K562 (cell line): ENCODE results near the gene ING2. TPM values are rescaled to one million over a fixed set of nuclear protein-coding genes. Genes with fewer than 3 reads are reported as not detected.

Source experiments
- ATF6 ChIP-seq: sonication (generic); formaldehyde crosslinking; IDR thresholded peaks from 2 replicates; pipeline ENCODE4 v1.4.0; 2020; ENCODE audit warnings: mild to moderate bottlenecking, missing genetic modification reagents
- ERF ChIP-seq: fragments of 450-650 bp; formaldehyde crosslinking; IDR thresholded peaks from 2 replicates; pipeline ENCODE4 v1.4.0; 2020; ENCODE audit warnings: mild to moderate bottlenecking, mixed read lengths
- IFI16 ChIP-seq: fragments of 250-450 bp; sonication (Bioruptor Pico); IDR thresholded peaks from 2 replicates; pipeline ENCODE4 v2.1.2; 2022; ENCODE audit warnings: mild to moderate bottlenecking, inconsistent platforms
- KLF13 ChIP-seq: fragments of 450-650 bp; IDR thresholded peaks from 2 replicates; pipeline ENCODE4 v1.6.1; 2016; ENCODE audit warnings: missing genetic modification characterization, low read depth, mild to moderate bottlenecking, missing compliant biosample characterization, moderate library complexity, borderline replicate concordance
- LCOR ChIP-seq: sonication (generic); formaldehyde crosslinking; IDR thresholded peaks from 2 replicates; pipeline ENCODE4 v1.8.0; 2022; ENCODE audit warnings: mild to moderate bottlenecking, missing genetic modification reagents
- SAFB2 ChIP-seq: fragments of 200-400 bp; formaldehyde crosslinking; IDR thresholded peaks from 2 replicates; pipeline ENCODE4 v1.6.1; 2018; ENCODE audit warnings: borderline replicate concordance, low read length, low read depth, moderate library complexity; ENCODE audit not compliant: severe bottlenecking
- SLC30A9 ChIP-seq: fragments of 250-450 bp; sonication (Bioruptor Pico); IDR thresholded peaks from 2 replicates; pipeline ENCODE4 v1.8.0; 2022; ENCODE audit warnings: mild to moderate bottlenecking, moderate library complexity
- SMAD1 ChIP-seq: fragments of 150-350 bp; IDR thresholded peaks from 2 replicates; pipeline ENCODE4 v1.6.1; 2014; ENCODE audit warnings: low read length, low read depth; ENCODE audit not compliant: partially characterized antibody
- SMARCC2 ChIP-seq: fragments of 450-650 bp; IDR thresholded peaks from 2 replicates; pipeline ENCODE4 v1.6.1; 2017; ENCODE audit warnings: antibody characterized with exemption, moderate library complexity, mild to moderate bottlenecking, low read depth
- SP1 ChIP-seq: sonication (generic); formaldehyde crosslinking; IDR thresholded peaks from 2 replicates; pipeline ENCODE4 v1.8.1; 2022; ENCODE audit warnings: mild to moderate bottlenecking, missing genetic modification reagents
- STAT5B ChIP-seq: fragments of 250-450 bp; sonication (Bioruptor Pico); IDR thresholded peaks from 2 replicates; pipeline ENCODE4 v1.8.0; 2021; ENCODE audit warnings: mild to moderate bottlenecking, inconsistent platforms
- TGIF2 ChIP-seq: sonication (generic); formaldehyde crosslinking; IDR thresholded peaks from 2 replicates; pipeline ENCODE4 v1.8.1; 2022; ENCODE audit warnings: mild to moderate bottlenecking, missing genetic modification reagents, moderate library complexity
- XRCC5 ChIP-seq: fragments of 200-400 bp; formaldehyde crosslinking; IDR thresholded peaks from 2 replicates; pipeline ENCODE4 v1.6.1; 2017; ENCODE audit warnings: low read depth, mild to moderate bottlenecking, low read length
- ZEB2 ChIP-seq: fragments of 450-650 bp; IDR thresholded peaks from 2 replicates; pipeline ENCODE4 v1.6.1; 2016
- ZFP36 ChIP-seq: fragments of 150-350 bp; IDR thresholded peaks from 2 replicates; pipeline ENCODE4 v1.6.1; 2018; ENCODE audit warnings: low read length, low read depth; ENCODE audit not compliant: partially characterized antibody
- polyA plus RNA-seq, 8 experiments: library from polyadenylated mRNA; depleted of rRNA in 4 of 8; stranded (reverse) in 5 of 8; unstranded in 3 of 8; fragments of >200 nt; fragmentation: Nextera tagmentation in 2 of 8; fragmentation: Illumina TruSeq in 1 of 8; extraction: Ambion mirVana in 2 of 8; extraction: Trizol in 1 of 8; gene quantifications; 2 replicates each; pipeline versions ENCODE4 v1.2.1 to v1.2.3, GENCODE V29; 2011 to 2014; ENCODE audit warnings: inconsistent platforms in 1 of 8, missing spikeins in 1 of 8
- total RNA-seq, 7 experiments: library from RNA; depleted of rRNA in 6 of 7; stranded (reverse); fragments of >200 nt in 6 of 7; fragmentation: Illumina TruSeq in 2 of 7; extraction: Trizol in 2 of 7; gene quantifications; 2 replicates each; pipeline versions ENCODE4 v1.2.1 to v1.2.3, GENCODE V29; 2011 to 2021; ENCODE audit warnings: low replicate concordance in 1 of 7
- TF ChIP-seq, protein P1 (sequence below): fragments of 450-650 bp; formaldehyde crosslinking; conservative IDR thresholded peaks from 2 replicates; pipeline ENCODE4 v1.4.0; 2022; ENCODE audit warnings: mild to moderate bottlenecking, missing genetic modification characterization
- TF ChIP-seq, protein P2 (sequence below), 2 experiments: fragments of 450-650 bp in 1 of 2; sonication (generic) in 1 of 2; formaldehyde crosslinking; conservative IDR thresholded peaks; 2 replicates each; pipeline versions ENCODE4 v1.4.0 to v1.8.1; 2020 to 2022; ENCODE audit warnings: mild to moderate bottlenecking in 1 of 2, missing genetic modification reagents in 1 of 2

The ING2 gene
- total and polyA plus RNA-seq, 9 of the 15 experiments (the other 6 are each of a cell fraction or from before 2014, with no cell fraction given), result 2.9 to 21.4 (median 12.4) TPM

DNA sequence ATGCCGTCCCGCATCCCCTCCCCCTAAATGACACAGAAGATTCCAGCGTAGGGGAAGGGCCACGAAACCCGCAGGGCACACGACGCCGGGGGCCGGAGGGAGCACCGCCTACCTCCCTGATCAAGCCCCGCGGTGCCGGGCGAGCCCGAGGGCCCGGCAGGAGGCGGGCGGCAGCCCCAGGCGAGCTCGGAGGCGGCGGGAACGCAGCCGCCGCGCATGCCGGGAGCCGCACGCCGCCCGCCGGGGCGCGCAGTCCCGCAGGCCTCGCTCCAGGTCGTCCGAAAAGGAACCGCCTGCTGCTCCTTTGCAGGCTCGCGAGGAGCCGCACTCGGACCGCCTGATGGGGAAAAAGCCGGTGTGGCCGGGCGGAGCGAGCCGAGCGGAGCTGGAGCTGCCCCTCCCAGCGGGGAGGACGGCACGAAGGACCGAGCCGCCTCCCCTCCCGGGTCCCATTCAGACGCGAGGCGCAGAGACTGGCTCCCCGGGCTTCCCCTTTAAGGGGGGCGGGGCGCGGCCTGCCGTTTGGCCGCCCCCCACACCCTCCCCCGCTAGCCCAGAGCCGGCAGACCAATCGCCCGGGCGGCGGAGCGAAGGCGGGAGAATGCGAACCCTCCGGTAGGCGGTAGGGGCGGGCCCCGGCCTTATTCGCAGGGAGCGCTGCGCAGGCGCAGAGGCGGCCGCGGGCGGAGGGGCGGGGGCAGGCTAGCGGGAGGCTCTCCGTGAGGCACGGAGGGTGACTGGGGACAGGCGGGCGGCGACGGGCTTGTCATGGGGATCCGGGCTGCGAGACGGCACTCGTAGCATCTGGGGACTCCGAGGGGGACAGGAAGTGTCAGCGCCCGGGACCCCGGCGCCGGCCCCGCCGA lies 561 bp upstream of the ING2 start (continued):
- TF ChIP-seq XRCC5, result 0 out of 2 replicates have a peak, but pooled peaks have one; percentile 38
- TF ChIP-seq IFI16 (CRISPR knock-in tag), result no peak
- TF ChIP-seq SMARCC2, result no peak
- no peak for TF ChIP-seq ZFP36
- no peak for TF ChIP-seq ZEB2
- TF ChIP-seq, protein P1, sequence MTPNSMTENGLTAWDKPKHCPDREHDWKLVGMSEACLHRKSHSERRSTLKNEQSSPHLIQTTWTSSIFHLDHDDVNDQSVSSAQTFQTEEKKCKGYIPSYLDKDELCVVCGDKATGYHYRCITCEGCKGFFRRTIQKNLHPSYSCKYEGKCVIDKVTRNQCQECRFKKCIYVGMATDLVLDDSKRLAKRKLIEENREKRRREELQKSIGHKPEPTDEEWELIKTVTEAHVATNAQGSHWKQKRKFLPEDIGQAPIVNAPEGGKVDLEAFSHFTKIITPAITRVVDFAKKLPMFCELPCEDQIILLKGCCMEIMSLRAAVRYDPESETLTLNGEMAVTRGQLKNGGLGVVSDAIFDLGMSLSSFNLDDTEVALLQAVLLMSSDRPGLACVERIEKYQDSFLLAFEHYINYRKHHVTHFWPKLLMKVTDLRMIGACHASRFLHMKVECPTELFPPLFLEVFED (CRISPR knock-in tag), result no peak
- no peak for TF ChIP-seq TGIF2 (CRISPR knock-in tag)
- TF ChIP-seq SAFB2, result no peak
- no peak for TF ChIP-seq SLC30A9 (CRISPR knock-in tag)
- TF ChIP-seq ERF (CRISPR knock-in tag), result peak; percentile 61; the same call in 1 of the 2 replicates
- TF ChIP-seq STAT5B, result no peak
- no peak for TF ChIP-seq SMAD1
- peak; percentile 43; the same call in 1 of the 2 replicates for TF ChIP-seq KLF13 (tag)
- peak; percentile 85 for TF ChIP-seq LCOR (CRISPR knock-in tag)
- TF ChIP-seq, protein P2, sequence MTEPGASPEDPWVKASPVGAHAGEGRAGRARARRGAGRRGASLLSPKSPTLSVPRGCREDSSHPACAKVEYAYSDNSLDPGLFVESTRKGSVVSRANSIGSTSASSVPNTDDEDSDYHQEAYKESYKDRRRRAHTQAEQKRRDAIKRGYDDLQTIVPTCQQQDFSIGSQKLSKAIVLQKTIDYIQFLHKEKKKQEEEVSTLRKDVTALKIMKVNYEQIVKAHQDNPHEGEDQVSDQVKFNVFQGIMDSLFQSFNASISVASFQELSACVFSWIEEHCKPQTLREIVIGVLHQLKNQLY (CRISPR knock-in tag; conservative IDR thresholded peaks at IDR 0.05), result no peak
- TF ChIP-seq SP1, result peak; percentile 97
- TF ChIP-seq ATF6 (CRISPR knock-in tag), result peak; percentile 25; the same call in 1 of the 2 replicates
